ENCODE data around the gene KLC4. TPM values are rescaled to one million over a fixed set of nuclear protein-coding genes. Genes with fewer than 3 reads are reported as not detected.

The KLC4 gene
- total and polyA plus RNA-seq, 2 experiments from 2014 or later = 10.4 to 15.0 TPM

DNA sequence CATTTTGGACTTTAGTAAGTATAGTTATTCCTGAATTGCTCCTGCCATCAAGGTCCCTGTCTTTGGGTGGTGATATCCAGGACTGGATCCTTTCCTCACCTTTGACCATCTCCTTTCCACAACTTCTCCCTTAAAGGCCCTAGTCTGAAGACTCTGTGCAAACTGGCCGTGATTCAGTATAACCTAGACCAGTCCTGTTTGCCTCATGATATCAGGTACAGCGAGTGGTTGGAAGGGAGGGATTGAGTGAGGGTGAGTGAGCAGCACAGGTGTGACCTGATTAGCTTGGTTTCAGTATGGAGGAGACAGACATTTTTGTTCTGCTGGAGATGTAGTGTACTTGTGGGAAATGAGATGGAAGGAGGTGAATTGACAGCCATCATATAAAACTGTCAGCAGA, 40.3 kb upstream of the KLC4 start:
- peaks cover 88% of the 10 kb centered on the region for H3K79me2 ChIP-seq (ENCODE audit: insufficient read depth)
- in situ Hi-C loops (cut with MboI) = no loop called here
- 90 to 96% methylated on average over 2 of the region's 2 CpGs for WGBS, 2 experiments (ENCODE audit: low coverage in 1 of 2, low lambda C conversion rate in 2 of 2, missing lambda C conversion rate in 2 of 2)

DNA sequence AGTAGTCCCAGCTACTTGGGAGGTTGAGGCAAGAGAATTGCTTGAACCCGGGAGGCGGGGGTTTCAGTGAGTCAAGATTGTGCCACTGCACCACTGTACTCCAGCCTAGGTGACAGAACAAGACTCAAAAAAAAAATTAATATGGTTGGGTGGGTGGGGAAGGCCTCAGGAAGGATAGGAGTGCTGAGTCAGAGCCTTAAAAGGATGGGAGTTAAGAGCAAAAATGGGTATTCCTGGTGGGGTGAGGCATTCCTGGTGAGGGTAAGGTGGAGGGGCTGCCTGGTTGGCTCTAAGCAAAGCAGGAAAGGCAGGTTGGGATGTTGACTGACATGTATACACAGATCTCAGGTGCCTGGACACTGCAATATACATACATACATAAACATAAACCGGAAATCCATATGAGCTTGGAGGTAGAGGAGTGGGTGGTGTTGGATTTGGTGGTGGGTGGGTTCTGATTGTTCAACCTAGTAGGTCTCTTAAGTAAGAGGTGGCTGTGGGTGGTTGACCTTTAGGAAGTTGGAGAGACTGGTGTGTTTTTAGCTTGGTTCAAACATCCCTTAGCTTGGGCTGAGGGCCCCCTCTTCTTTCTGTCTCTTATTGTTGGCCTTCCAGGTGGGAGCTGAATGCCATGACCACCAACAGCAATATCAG, 39.3 kb upstream of the KLC4 start:
- Histone ChIP-seq H3K4me3 (no peak overlapping the region), H3K79me2 (ENCODE audit: insufficient read depth) (peaks cover 87% of the 10 kb centered on the region), H3K9me2 (ENCODE audit: insufficient read depth) (no peaks in the 10 kb centered on the region), H3K4me1 (ENCODE audit: insufficient read depth) (peaks cover 23% of the 10 kb centered on the region), H3K9me3 (ENCODE audit: low read depth) (no peaks in the 10 kb centered on the region), H4K20me1 (ENCODE audit: insufficient read depth) (no peaks in the 10 kb centered on the region; the same call in 1 of the 2 replicates), H3K9ac (no peak overlapping the region; the same call in 1 of the 2 replicates), H3K36me3 (ENCODE audit: low read depth) (peaks cover 30% of the 10 kb centered on the region; the same call in 1 of the 2 replicates), H3K4me2 (ENCODE audit: unreplicated experiment) (no peak overlapping the region), H3K27ac (peak overlapping the region; percentile 68), H2AFZ (no peak overlapping the region), H3F3A (ENCODE audit: insufficient read depth) (peaks cover 40% of the 10 kb centered on the region), H3K27me3 (replicated peaks; ENCODE audit: insufficient read depth) (no peaks in the 10 kb centered on the region)
- TF ChIP-seq EZH2 (IDR thresholded peaks at IDR 0.05; ENCODE audit: insufficient read depth, poor library complexity, severe bottlenecking) = no peak
- no peak for TF ChIP-seq EZH2phosphoT487 (IDR thresholded peaks at IDR 0.05; ENCODE audit: insufficient read depth, low read depth)
- in situ Hi-C loops (cut with MboI) = no loop called here
- DNase-seq = no peak
- 92 to 95% methylated on average over 3 of the region's 3 CpGs for WGBS, 2 experiments (ENCODE audit: low coverage in 1 of 2, low lambda C conversion rate in 2 of 2, missing lambda C conversion rate in 2 of 2)

More for the DNA sequence above, 40.3 kb upstream of the KLC4 start:
- Histone ChIP-seq H3K27me3 (replicated peaks; ENCODE audit: insufficient read depth) (no peaks in the 10 kb centered on the region), H4K20me1 (ENCODE audit: insufficient read depth) (no peaks in the 10 kb centered on the region; the same call in 1 of the 2 replicates), H3F3A (ENCODE audit: insufficient read depth) (peaks cover 35% of the 10 kb centered on the region), H3K36me3 (ENCODE audit: low read depth) (peaks cover 25% of the 10 kb centered on the region; the same call in 1 of the 2 replicates), H3K9ac (no peak overlapping the region), H3K9me3 (ENCODE audit: low read depth) (no peaks in the 10 kb centered on the region), H3K4me2 (ENCODE audit: unreplicated experiment) (no peak overlapping the region), H2AFZ (no peak overlapping the region), H3K4me3 (no peak overlapping the region), H3K9me2 (ENCODE audit: insufficient read depth) (no peaks in the 10 kb centered on the region), H3K27ac (no peak overlapping the region), H3K4me1 (ENCODE audit: insufficient read depth) (peaks cover 23% of the 10 kb centered on the region)
- TF ChIP-seq EZH2 (IDR thresholded peaks at IDR 0.05; ENCODE audit: insufficient read depth, poor library complexity, severe bottlenecking) (no peak), EZH2phosphoT487 (IDR thresholded peaks at IDR 0.05; ENCODE audit: insufficient read depth, low read depth) (no peak)
- no peak for DNase-seq

DNA sequence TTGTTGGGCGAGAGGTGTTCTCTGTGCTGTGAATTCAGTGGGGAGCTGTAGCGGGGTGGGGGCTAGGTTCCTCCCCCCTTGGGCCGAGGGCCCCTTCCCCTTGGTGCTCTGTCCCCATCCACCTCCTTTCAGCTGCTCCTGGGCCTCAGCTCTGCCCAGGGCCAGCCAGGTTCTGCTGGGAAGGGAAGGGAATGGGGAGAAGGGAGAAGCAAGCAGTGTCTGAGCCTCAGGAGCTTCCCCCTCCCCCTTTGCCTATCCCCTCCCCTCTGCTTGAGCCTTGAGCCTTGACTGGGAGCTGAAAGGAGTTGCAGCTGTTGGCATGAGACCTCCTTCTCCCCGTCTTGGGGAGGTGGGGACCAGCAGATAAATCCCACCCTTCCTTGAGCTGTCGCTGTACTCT, 38.6 kb upstream of the KLC4 start:
- H3F3A ChIP-seq (ENCODE audit: insufficient read depth) = peaks cover 43% of the 10 kb centered on the region
- peak overlapping the region; percentile 85 for H2AFZ ChIP-seq
- no peak for DNase-seq
- no peak for TF ChIP-seq EZH2 (IDR thresholded peaks at IDR 0.05; ENCODE audit: insufficient read depth, poor library complexity, severe bottlenecking)
- TF ChIP-seq EZH2phosphoT487 (IDR thresholded peaks at IDR 0.05; ENCODE audit: insufficient read depth, low read depth) = no peak
- WGBS, 2 experiments (ENCODE audit: low coverage in 1 of 2, low lambda C conversion rate in 2 of 2, missing lambda C conversion rate in 2 of 2) = 26 to 38% methylated on average over 5 of the region's 5 CpGs
- peaks cover 80% of the 10 kb centered on the region for H3K79me2 ChIP-seq (ENCODE audit: insufficient read depth)
- in situ Hi-C loops (cut with MboI) = no loop called here
- H3K36me3 ChIP-seq (ENCODE audit: low read depth) = peaks cover 33% of the 10 kb centered on the region
- H3K27me3 ChIP-seq (replicated peaks; ENCODE audit: insufficient read depth) = no peaks in the 10 kb centered on the region
- H3K9me2 ChIP-seq (ENCODE audit: insufficient read depth) = no peaks in the 10 kb centered on the region
- H3K9me3 ChIP-seq (ENCODE audit: low read depth) = no peaks in the 10 kb centered on the region
- peak overlapping the region; percentile 68 for H3K27ac ChIP-seq
- peaks cover 17% of the 10 kb centered on the region for H3K4me1 ChIP-seq (ENCODE audit: insufficient read depth)
- H4K20me1 ChIP-seq (ENCODE audit: insufficient read depth) = no peaks in the 10 kb centered on the region; the same call in 1 of the 2 replicates
- H3K4me3 ChIP-seq = peak overlapping the region; percentile 80
- H3K9ac ChIP-seq = peak overlapping the region; percentile 85
- H3K4me2 ChIP-seq (ENCODE audit: unreplicated experiment) = peak overlapping the region; percentile 90

DNA sequence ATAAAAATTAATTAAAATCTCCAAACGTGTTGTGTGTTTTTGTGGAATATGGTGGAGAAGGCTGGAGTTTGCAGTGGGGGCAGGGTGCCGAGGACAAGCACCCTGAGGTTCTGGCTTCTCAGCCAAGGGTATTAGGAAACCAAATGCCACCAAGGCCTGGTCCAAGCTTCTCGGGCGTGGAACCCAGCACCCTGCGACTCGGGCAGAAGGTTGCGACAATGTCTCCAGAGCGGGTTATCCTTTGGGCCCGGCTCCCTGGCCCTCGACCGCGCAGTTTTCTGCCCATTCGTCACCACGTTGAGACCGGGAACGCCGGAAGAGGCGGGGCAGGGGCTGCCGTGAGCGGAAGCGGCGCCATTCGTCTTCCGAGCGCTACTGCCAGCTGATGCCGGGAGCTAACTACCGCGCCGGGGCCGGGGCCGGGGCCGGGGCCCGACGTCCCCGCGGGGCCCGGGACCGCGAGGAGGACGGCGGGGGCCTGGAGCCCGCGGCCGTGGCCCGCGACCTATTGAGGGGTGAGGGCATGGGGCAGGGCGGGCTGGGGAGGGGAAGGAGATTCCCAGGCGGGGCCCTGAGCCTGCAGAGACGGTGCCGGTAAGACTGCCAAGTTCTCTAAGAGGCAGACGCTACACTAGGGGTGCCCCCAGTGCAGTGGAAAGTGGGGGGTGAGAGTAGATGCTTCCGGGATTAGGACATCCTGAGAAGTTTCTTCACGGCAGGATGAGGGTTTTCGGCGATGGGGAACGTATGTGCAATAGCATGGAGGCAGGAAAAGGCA, 38.0 kb upstream of the KLC4 start, which contains the start of gene RRP36:
Gene RRP36 (plus strand): TSS at position 354 of the 778 bp plus-strand sequence. CDS start 32 bp downstream, at position 386.
- peak; percentile 94 for DNase-seq
- in situ Hi-C loops (cut with MboI) = no loop called here
- 1 to 4% methylated on average over 34 to 56 of the region's 56 CpGs for WGBS, 2 experiments (ENCODE audit: low coverage in 1 of 2, low lambda C conversion rate in 2 of 2, missing lambda C conversion rate in 2 of 2)

More for the DNA sequence above, 38.0 kb upstream of the KLC4 start, which contains the start of gene RRP36:
- Histone ChIP-seq H2AFZ (peak within 1 kb of the TSS; percentile 85), H4K20me1 (ENCODE audit: insufficient read depth) (no peaks in the 10 kb centered on the region; the same call in 1 of the 2 replicates), H3K4me1 (ENCODE audit: insufficient read depth) (peaks cover 11% of the 10 kb centered on the region), H3K9me3 (ENCODE audit: low read depth) (no peaks in the 10 kb centered on the region), H3K36me3 (ENCODE audit: low read depth) (peaks cover 39% of the 10 kb centered on the region), H3K79me2 (ENCODE audit: insufficient read depth) (peaks cover 74% of the 10 kb centered on the region), H3K27ac (peak within 1 kb of the TSS; percentile 68), H3K9ac (peak within 1 kb of the TSS; percentile 85), H3K4me3 (peak within 1 kb of the TSS; percentile 80), H3K9me2 (ENCODE audit: insufficient read depth) (no peaks in the 10 kb centered on the region), H3F3A (ENCODE audit: insufficient read depth) (peaks cover 49% of the 10 kb centered on the region), H3K27me3 (replicated peaks; ENCODE audit: insufficient read depth) (no peaks in the 10 kb centered on the region), H3K4me2 (ENCODE audit: unreplicated experiment) (peak within 1 kb of the TSS; percentile 90)
- no peak for TF ChIP-seq EZH2 (IDR thresholded peaks at IDR 0.05; ENCODE audit: insufficient read depth, poor library complexity, severe bottlenecking)
